ENCODE data around the gene SUGP2. TPM values are rescaled to one million over a fixed set of nuclear protein-coding genes. Genes with fewer than 3 reads are reported as not detected.

SUGP2 gene
- total and polyA plus RNA-seq, 2 of the 13 experiments (the other 11 are each of a cell fraction or from before 2014, with no cell fraction given): 40.6 to 57.7 TPM

GRCh38 chr19:19043881-19044280 is 10.6 kb upstream of the SUGP2 start:
- Histone ChIP-seq H3K27ac (ENCODE audit: extremely low read length, insufficient read depth, low read length) (no peak overlapping the region), H3K27me3 (ENCODE audit: control insufficient read depth in 1 of 2, insufficient read depth in 2 of 2, low read length in 2 of 2) (no peaks in the 10 kb centered on the region), H3K4me2 (ENCODE audit: low read depth, low read length) (no peak overlapping the region), H3K4me1 (ENCODE audit: insufficient read depth, low read length) (peaks cover 18% of the 10 kb centered on the region), H4K20me1 (ENCODE audit: insufficient read depth, low read length) (no peaks in the 10 kb centered on the region), H3K4me3 (replicated peaks in 1 of 3; ENCODE audit: insufficient read depth in 1 of 3, low read depth in 2 of 3, low read length in 3 of 3) (no peak overlapping the region), H3K9me3 (ENCODE audit: low read length) (no peaks in the 10 kb centered on the region), H2AFZ (ENCODE audit: low read length) (no peak overlapping the region), H3K36me3 (replicated peaks in 1 of 2; ENCODE audit: control insufficient read depth in 1 of 2, insufficient read depth in 2 of 2, low read length in 2 of 2) (peaks cover 30 to 31% of the 10 kb centered on the region in 2 experiments), H3K9ac (ENCODE audit: insufficient read depth, low read depth, low read length) (no peak overlapping the region), H3K79me2 (ENCODE audit: insufficient read depth, low read length) (peaks cover 15% of the 10 kb centered on the region)
- ATAC-seq: no peak
- POLR2A ChIA-PET: no interaction called here
- intact Hi-C loops (cut with micrococcal nuclease; ENCODE audit: unreplicated experiment): no loop called here
- no peak for DNase-seq (ENCODE audit: low spot score)
- TF ChIP-seq EED (CRISPR knock-in tag; IDR thresholded peaks at IDR 0.05) (no peak), ZBTB8A (CRISPR knock-in tag; IDR thresholded peaks at IDR 0.05; ENCODE audit: borderline replicate concordance, low read depth) (no peak), ZSCAN12 (CRISPR knock-in tag; IDR thresholded peaks at IDR 0.05) (no peak), SMAD3 (CRISPR knock-in tag; IDR thresholded peaks at IDR 0.05) (no peak), NCOA1 (CRISPR knock-in tag; IDR thresholded peaks at IDR 0.05) (no peak), IKZF5 (CRISPR knock-in tag; IDR thresholded peaks at IDR 0.05) (no peak), THYN1 (CRISPR knock-in tag; IDR thresholded peaks at IDR 0.05; ENCODE audit: borderline replicate concordance, low read depth) (no peak), ZNF335 (CRISPR knock-in tag; IDR thresholded peaks at IDR 0.05) (no peak), NR2F1 (CRISPR knock-in tag; IDR thresholded peaks at IDR 0.05) (no peak), ZNF570 (CRISPR knock-in tag; IDR thresholded peaks at IDR 0.05; ENCODE audit: borderline replicate concordance) (no peak), ZNF563 (CRISPR knock-in tag; IDR thresholded peaks at IDR 0.05) (no peak), CCDC6 (CRISPR knock-in tag; IDR thresholded peaks at IDR 0.05) (no peak), ZNF720 (CRISPR knock-in tag; IDR thresholded peaks at IDR 0.05) (no peak), PRPF4 (IDR thresholded peaks at IDR 0.05; ENCODE audit: low read depth, low read length, poor library complexity, severe bottlenecking) (no peak)
- TF ChIP-seq, protein P1, sequence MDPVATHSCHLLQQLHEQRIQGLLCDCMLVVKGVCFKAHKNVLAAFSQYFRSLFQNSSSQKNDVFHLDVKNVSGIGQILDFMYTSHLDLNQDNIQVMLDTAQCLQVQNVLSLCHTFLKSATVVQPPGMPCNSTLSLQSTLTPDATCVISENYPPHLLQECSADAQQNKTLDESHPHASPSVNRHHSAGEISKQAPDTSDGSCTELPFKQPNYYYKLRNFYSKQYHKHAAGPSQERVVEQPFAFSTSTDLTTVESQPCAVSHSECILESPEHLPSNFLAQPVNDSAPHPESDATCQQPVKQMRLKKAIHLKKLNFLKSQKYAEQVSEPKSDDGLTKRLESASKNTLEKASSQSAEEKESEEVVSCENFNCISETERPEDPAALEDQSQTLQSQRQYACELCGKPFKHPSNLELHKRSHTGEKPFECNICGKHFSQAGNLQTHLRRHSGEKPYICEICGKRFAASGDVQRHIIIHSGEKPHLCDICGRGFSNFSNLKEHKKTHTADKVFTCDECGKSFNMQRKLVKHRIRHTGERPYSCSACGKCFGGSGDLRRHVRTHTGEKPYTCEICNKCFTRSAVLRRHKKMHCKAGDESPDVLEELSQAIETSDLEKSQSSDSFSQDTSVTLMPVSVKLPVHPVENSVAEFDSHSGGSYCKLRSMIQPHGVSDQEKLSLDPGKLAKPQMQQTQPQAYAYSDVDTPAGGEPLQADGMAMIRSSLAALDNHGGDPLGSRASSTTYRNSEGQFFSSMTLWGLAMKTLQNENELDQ (CRISPR knock-in tag; IDR thresholded peaks at IDR 0.05; ENCODE audit: borderline replicate concordance): no peak
- TF ChIP-seq, protein P2, sequence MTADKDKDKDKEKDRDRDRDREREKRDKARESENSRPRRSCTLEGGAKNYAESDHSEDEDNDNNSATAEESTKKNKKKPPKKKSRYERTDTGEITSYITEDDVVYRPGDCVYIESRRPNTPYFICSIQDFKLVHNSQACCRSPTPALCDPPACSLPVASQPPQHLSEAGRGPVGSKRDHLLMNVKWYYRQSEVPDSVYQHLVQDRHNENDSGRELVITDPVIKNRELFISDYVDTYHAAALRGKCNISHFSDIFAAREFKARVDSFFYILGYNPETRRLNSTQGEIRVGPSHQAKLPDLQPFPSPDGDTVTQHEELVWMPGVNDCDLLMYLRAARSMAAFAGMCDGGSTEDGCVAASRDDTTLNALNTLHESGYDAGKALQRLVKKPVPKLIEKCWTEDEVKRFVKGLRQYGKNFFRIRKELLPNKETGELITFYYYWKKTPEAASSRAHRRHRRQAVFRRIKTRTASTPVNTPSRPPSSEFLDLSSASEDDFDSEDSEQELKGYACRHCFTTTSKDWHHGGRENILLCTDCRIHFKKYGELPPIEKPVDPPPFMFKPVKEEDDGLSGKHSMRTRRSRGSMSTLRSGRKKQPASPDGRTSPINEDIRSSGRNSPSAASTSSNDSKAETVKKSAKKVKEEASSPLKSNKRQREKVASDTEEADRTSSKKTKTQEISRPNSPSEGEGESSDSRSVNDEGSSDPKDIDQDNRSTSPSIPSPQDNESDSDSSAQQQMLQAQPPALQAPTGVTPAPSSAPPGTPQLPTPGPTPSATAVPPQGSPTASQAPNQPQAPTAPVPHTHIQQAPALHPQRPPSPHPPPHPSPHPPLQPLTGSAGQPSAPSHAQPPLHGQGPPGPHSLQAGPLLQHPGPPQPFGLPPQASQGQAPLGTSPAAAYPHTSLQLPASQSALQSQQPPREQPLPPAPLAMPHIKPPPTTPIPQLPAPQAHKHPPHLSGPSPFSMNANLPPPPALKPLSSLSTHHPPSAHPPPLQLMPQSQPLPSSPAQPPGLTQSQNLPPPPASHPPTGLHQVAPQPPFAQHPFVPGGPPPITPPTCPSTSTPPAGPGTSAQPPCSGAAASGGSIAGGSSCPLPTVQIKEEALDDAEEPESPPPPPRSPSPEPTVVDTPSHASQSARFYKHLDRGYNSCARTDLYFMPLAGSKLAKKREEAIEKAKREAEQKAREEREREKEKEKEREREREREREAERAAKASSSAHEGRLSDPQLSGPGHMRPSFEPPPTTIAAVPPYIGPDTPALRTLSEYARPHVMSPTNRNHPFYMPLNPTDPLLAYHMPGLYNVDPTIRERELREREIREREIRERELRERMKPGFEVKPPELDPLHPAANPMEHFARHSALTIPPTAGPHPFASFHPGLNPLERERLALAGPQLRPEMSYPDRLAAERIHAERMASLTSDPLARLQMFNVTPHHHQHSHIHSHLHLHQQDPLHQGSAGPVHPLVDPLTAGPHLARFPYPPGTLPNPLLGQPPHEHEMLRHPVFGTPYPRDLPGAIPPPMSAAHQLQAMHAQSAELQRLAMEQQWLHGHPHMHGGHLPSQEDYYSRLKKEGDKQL (CRISPR knock-in tag; IDR thresholded peaks at IDR 0.05; ENCODE audit: low read depth): no peak
- in situ Hi-C loops (cut with HindIII; ENCODE audit: extremely low pct_ligation_motif_present, low pct_unique_long_range_greater_than_20kb): no loop called here
- 97% methylated on average over 6 of the region's 6 CpGs for WGBS (ENCODE audit: low lambda C conversion rate)
- CTCF ChIA-PET (ENCODE audit: low intra/inter-chr PET ratio, low total read pairs): no interaction called here
- FAIRE-seq: no peak
- no TSS peak for BruUV-seq (replicated peaks)
